T-helper 2 cell treated with Interferon-gamma antibody and Interleukin-4, amounts not matched to agents 5 μg/mL and 100 μg/mL, for 36 hours (primary cell): ENCODE measurements around the gene KLHL40.

ENCODE experiments used
- DNase-seq: peaks from one replicate; pipeline ENCODE4 v3.0.0; 2021; ENCODE audit warnings: low spot score
- H3K27ac Mint-ChIP-seq: one replicate; pipeline ENCODE4 v1.8.0; 2021; ENCODE audit warnings: mild to moderate bottlenecking, mixed read lengths
- H3K27me3 Mint-ChIP-seq: one replicate; pipeline ENCODE4 v1.8.0; 2021; ENCODE audit warnings: low read depth, mixed read lengths
- H3K36me3 Mint-ChIP-seq: one replicate; pipeline ENCODE4 v1.8.0; 2021; ENCODE audit warnings: low read depth, mixed read lengths
- H3K4me1 Mint-ChIP-seq: one replicate; pipeline ENCODE4 v1.8.0; 2021; ENCODE audit warnings: low read depth, mixed read lengths
- H3K4me3 Mint-ChIP-seq: one replicate; pipeline ENCODE4 v1.8.0; 2022; ENCODE audit warnings: mild to moderate bottlenecking, moderate library complexity, mixed read lengths
- H3K9me3 Mint-ChIP-seq: one replicate; pipeline ENCODE4 v1.8.0; 2021; ENCODE audit warnings: mixed read lengths

KLHL40 gene

GRCh38 chr3:42661593-42662022 is 23.7 kb upstream of the KLHL40 start:
- H3K4me3 Mint-ChIP-seq: no peak overlapping the region
- H3K27me3 Mint-ChIP-seq: no peaks in the 10 kb centered on the region
- DNase-seq: no peak
- H3K36me3 Mint-ChIP-seq: no peaks in the 10 kb centered on the region
- no peaks in the 10 kb centered on the region for H3K4me1 Mint-ChIP-seq
- no peak overlapping the region for H3K27ac Mint-ChIP-seq
- H3K9me3 Mint-ChIP-seq: no peaks in the 10 kb centered on the region

- no peak overlapping the region for H3K4me3 Mint-ChIP-seq
- no peaks in the 10 kb centered on the region for H3K36me3 Mint-ChIP-seq
- no peaks in the 10 kb centered on the region for H3K27me3 Mint-ChIP-seq
- no peak for DNase-seq
- H3K9me3 Mint-ChIP-seq: no peaks in the 10 kb centered on the region
- no peak overlapping the region for H3K27ac Mint-ChIP-seq
- H3K4me1 Mint-ChIP-seq: no peaks in the 10 kb centered on the region
These were observed 23.1 kb upstream of the KLHL40 start for GRCh38 chr3:42662037-42662812.

- Mint-ChIP-seq H3K9me3 (no peaks in the 10 kb centered on the region), H3K27ac (no peak overlapping the region), H3K4me1 (no peaks in the 10 kb centered on the region), H3K27me3 (no peaks in the 10 kb centered on the region), H3K36me3 (no peaks in the 10 kb centered on the region), H3K4me3 (no peak overlapping the region)
- no peak for DNase-seq
These were observed 22.4 kb upstream of the KLHL40 start for GRCh38 chr3:42662813-42663535.

GRCh38 chr3:42663581-42664437 is 21.5 kb upstream of the KLHL40 start:
- Mint-ChIP-seq H3K9me3 (peaks cover under 1% of the 10 kb centered on the region), H3K27ac (no peak overlapping the region), H3K27me3 (no peaks in the 10 kb centered on the region), H3K36me3 (no peaks in the 10 kb centered on the region), H3K4me1 (no peaks in the 10 kb centered on the region), H3K4me3 (no peak overlapping the region)
- DNase-seq: no peak

- Mint-ChIP-seq H3K27ac (no peak overlapping the region), H3K9me3 (peaks cover 3% of the 10 kb centered on the region), H3K4me3 (no peak overlapping the region), H3K4me1 (no peaks in the 10 kb centered on the region), H3K27me3 (no peaks in the 10 kb centered on the region), H3K36me3 (no peaks in the 10 kb centered on the region)
- no peak for DNase-seq
These were observed 20.9 kb upstream of the KLHL40 start for GRCh38 chr3:42664438-42664803.

GRCh38 chr3:42665050-42665878 is 20.1 kb upstream of the KLHL40 start:
- no peak for DNase-seq
- Mint-ChIP-seq H3K4me3 (no peak overlapping the region), H3K27ac (no peak overlapping the region), H3K27me3 (no peaks in the 10 kb centered on the region), H3K4me1 (no peaks in the 10 kb centered on the region), H3K36me3 (no peaks in the 10 kb centered on the region), H3K9me3 (peaks cover 3% of the 10 kb centered on the region)

- DNase-seq: no peak
- Mint-ChIP-seq H3K9me3 (peaks cover 3% of the 10 kb centered on the region), H3K27ac (no peak overlapping the region), H3K36me3 (no peaks in the 10 kb centered on the region), H3K4me1 (no peaks in the 10 kb centered on the region), H3K27me3 (no peaks in the 10 kb centered on the region), H3K4me3 (no peak overlapping the region)
These were observed 19.3 kb upstream of the KLHL40 start for GRCh38 chr3:42666022-42666421.

- H3K27ac Mint-ChIP-seq: no peak overlapping the region
These were observed 18.7 kb upstream of the KLHL40 start for GRCh38 chr3:42666577-42666998.

GRCh38 chr3:42667096-42667522 is 18.2 kb upstream of the KLHL40 start:
- no peak for DNase-seq
- no peaks in the 10 kb centered on the region for H3K27me3 Mint-ChIP-seq
- H3K4me3 Mint-ChIP-seq: no peak overlapping the region
- H3K36me3 Mint-ChIP-seq: no peaks in the 10 kb centered on the region
- H3K4me1 Mint-ChIP-seq: no peaks in the 10 kb centered on the region
- H3K9me3 Mint-ChIP-seq: peaks cover 3% of the 10 kb centered on the region
- H3K27ac Mint-ChIP-seq: no peak overlapping the region

More at GRCh38 chr3:42666577-42666998, 18.7 kb upstream of the KLHL40 start:
- H3K4me3 Mint-ChIP-seq: no peak overlapping the region
- H3K36me3 Mint-ChIP-seq: no peaks in the 10 kb centered on the region
- H3K4me1 Mint-ChIP-seq: no peaks in the 10 kb centered on the region
- no peak for DNase-seq
- H3K9me3 Mint-ChIP-seq: peaks cover 3% of the 10 kb centered on the region
- no peaks in the 10 kb centered on the region for H3K27me3 Mint-ChIP-seq

GRCh38 chr3:42667523-42668412 is 17.6 kb upstream of the KLHL40 start:
- H3K4me1 Mint-ChIP-seq: no peaks in the 10 kb centered on the region
- H3K27ac Mint-ChIP-seq: no peak overlapping the region
- no peaks in the 10 kb centered on the region for H3K27me3 Mint-ChIP-seq
- H3K36me3 Mint-ChIP-seq: no peaks in the 10 kb centered on the region
- DNase-seq: no peak
- H3K4me3 Mint-ChIP-seq: no peak overlapping the region
- H3K9me3 Mint-ChIP-seq: peaks cover 3% of the 10 kb centered on the region

GRCh38 chr3:42668413-42668760 is 16.9 kb upstream of the KLHL40 start:
- H3K4me3 Mint-ChIP-seq: no peak overlapping the region
- no peaks in the 10 kb centered on the region for H3K4me1 Mint-ChIP-seq
- no peaks in the 10 kb centered on the region for H3K36me3 Mint-ChIP-seq
- no peak for DNase-seq
- no peaks in the 10 kb centered on the region for H3K27me3 Mint-ChIP-seq
- no peak overlapping the region for H3K27ac Mint-ChIP-seq
- peaks cover 3% of the 10 kb centered on the region for H3K9me3 Mint-ChIP-seq

- Mint-ChIP-seq H3K9me3 (peaks cover 3% of the 10 kb centered on the region), H3K27ac (no peak overlapping the region), H3K4me1 (no peaks in the 10 kb centered on the region), H3K36me3 (no peaks in the 10 kb centered on the region), H3K27me3 (no peaks in the 10 kb centered on the region), H3K4me3 (no peak overlapping the region)
- no peak for DNase-seq
These were observed 16.5 kb upstream of the KLHL40 start for GRCh38 chr3:42668793-42669217.
